ENCODE results near the gene TMEM130. TPM values are rescaled to one million over a fixed set of nuclear protein-coding genes. Genes with fewer than 3 reads are reported as not detected.
A peak's percentile ranks its signal among the peaks of the same experiment; 100 is the strongest.

TMEM130 gene
- total and polyA plus RNA-seq, 10 of the 15 experiments (the other 5 are each of a cell fraction or from before 2014, with no cell fraction given) = 0.04 to 0.15 (median 0.11) TPM; not detected in 7

DNA sequence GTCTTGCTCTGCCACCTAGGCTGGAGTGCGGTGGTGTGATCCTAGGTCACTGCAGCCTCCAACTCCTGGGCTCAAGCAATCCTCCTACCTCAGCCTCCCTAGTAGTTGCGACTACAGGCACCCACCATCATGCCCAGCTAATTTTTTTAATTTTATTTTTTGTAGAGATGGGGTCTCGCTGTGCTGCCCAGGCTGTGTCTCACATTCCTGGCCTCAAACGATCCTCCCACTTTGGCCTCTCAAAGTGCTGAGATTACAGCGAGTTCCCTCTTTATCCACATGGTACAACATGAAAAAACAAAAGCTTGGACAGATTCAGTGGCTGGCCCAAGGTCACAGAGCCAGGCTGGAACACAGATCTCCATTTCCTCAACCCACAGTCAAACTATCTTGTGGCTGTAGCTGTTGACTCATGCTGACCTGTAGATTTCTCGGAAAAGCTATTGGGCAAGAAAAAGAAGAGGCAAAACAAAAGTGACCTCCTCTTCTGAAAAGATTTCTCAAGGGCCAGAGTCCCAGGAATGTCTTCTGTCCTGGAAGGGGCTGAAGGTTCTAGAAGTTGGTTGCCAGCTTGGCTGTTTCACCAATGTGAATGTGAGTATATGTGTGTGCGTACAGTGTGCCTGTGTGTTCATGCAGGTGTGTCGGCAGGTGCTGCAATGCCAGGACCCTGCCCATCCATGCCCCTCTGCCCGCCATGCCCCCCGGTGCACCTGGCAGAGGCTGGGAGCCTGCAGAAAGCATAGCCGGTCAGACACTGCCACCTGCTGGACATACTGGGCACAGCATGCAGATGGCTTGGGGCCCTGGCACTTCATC is 28.4 kb downstream of the TMEM130 start (continued):
- TF ChIP-seq RB1 (IDR thresholded peaks at IDR 0.05; ENCODE audit: borderline replicate concordance) (peak; percentile 42; the same call in 1 of the 2 replicates), BMI1 (IDR thresholded peaks at IDR 0.05; ENCODE audit: borderline replicate concordance) (no peak), TCF12 (IDR thresholded peaks at IDR 0.05; ENCODE audit: low read depth, low read length) (0 out of 2 replicates have a peak, but pooled peaks have one; percentile 46), FOS (IDR thresholded peaks at IDR 0.05; ENCODE audit: borderline replicate concordance, extremely low read depth, insufficient read length) (no peak), TCF3 (IDR thresholded peaks at IDR 0.05; ENCODE audit: borderline replicate concordance, insufficient read depth, low read depth, low read length) (0 out of 2 replicates have a peak, but pooled peaks have one; percentile 68), MTA3 (IDR thresholded peaks at IDR 0.05; ENCODE audit: borderline replicate concordance, low read length) (no peak), CBFB (IDR thresholded peaks at IDR 0.05; ENCODE audit: low read depth) (no peak), ZNF207 (IDR thresholded peaks at IDR 0.05; ENCODE audit: borderline replicate concordance) (no peak), ASH2L (IDR thresholded peaks at IDR 0.05; ENCODE audit: borderline replicate concordance, low read depth) (no peak), SREBF2 (IDR thresholded peaks at IDR 0.05; ENCODE audit: low read length) (no peak), HCFC1 (IDR thresholded peaks at IDR 0.05; ENCODE audit: low read length) (0 out of 2 replicates have a peak, but pooled peaks have one; percentile 26)
- TF ChIP-seq, protein P1, sequence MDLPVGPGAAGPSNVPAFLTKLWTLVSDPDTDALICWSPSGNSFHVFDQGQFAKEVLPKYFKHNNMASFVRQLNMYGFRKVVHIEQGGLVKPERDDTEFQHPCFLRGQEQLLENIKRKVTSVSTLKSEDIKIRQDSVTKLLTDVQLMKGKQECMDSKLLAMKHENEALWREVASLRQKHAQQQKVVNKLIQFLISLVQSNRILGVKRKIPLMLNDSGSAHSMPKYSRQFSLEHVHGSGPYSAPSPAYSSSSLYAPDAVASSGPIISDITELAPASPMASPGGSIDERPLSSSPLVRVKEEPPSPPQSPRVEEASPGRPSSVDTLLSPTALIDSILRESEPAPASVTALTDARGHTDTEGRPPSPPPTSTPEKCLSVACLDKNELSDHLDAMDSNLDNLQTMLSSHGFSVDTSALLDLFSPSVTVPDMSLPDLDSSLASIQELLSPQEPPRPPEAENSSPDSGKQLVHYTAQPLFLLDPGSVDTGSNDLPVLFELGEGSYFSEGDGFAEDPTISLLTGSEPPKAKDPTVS (IDR thresholded peaks at IDR 0.05; ENCODE audit: low read depth, low read length) = no peak
- TF ChIP-seq, protein P2, sequence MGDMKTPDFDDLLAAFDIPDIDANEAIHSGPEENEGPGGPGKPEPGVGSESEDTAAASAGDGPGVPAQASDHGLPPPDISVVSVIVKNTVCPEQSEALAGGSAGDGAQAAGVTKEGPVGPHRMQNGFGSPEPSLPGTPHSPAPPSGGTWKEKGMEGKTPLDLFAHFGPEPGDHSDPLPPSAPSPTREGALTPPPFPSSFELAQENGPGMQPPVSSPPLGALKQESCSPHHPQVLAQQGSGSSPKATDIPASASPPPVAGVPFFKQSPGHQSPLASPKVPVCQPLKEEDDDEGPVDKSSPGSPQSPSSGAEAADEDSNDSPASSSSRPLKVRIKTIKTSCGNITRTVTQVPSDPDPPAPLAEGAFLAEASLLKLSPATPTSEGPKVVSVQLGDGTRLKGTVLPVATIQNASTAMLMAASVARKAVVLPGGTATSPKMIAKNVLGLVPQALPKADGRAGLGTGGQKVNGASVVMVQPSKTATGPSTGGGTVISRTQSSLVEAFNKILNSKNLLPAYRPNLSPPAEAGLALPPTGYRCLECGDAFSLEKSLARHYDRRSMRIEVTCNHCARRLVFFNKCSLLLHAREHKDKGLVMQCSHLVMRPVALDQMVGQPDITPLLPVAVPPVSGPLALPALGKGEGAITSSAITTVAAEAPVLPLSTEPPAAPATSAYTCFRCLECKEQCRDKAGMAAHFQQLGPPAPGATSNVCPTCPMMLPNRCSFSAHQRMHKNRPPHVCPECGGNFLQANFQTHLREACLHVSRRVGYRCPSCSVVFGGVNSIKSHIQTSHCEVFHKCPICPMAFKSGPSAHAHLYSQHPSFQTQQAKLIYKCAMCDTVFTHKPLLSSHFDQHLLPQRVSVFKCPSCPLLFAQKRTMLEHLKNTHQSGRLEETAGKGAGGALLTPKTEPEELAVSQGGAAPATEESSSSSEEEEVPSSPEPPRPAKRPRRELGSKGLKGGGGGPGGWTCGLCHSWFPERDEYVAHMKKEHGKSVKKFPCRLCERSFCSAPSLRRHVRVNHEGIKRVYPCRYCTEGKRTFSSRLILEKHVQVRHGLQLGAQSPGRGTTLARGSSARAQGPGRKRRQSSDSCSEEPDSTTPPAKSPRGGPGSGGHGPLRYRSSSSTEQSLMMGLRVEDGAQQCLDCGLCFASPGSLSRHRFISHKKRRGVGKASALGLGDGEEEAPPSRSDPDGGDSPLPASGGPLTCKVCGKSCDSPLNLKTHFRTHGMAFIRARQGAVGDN (IDR thresholded peaks at IDR 0.05) = no peak
- TF ChIP-seq, protein P3, sequence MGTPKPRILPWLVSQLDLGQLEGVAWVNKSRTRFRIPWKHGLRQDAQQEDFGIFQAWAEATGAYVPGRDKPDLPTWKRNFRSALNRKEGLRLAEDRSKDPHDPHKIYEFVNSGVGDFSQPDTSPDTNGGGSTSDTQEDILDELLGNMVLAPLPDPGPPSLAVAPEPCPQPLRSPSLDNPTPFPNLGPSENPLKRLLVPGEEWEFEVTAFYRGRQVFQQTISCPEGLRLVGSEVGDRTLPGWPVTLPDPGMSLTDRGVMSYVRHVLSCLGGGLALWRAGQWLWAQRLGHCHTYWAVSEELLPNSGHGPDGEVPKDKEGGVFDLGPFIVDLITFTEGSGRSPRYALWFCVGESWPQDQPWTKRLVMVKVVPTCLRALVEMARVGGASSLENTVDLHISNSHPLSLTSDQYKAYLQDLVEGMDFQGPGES (IDR thresholded peaks at IDR 0.05) = no peak
- TF ChIP-seq, protein P4, sequence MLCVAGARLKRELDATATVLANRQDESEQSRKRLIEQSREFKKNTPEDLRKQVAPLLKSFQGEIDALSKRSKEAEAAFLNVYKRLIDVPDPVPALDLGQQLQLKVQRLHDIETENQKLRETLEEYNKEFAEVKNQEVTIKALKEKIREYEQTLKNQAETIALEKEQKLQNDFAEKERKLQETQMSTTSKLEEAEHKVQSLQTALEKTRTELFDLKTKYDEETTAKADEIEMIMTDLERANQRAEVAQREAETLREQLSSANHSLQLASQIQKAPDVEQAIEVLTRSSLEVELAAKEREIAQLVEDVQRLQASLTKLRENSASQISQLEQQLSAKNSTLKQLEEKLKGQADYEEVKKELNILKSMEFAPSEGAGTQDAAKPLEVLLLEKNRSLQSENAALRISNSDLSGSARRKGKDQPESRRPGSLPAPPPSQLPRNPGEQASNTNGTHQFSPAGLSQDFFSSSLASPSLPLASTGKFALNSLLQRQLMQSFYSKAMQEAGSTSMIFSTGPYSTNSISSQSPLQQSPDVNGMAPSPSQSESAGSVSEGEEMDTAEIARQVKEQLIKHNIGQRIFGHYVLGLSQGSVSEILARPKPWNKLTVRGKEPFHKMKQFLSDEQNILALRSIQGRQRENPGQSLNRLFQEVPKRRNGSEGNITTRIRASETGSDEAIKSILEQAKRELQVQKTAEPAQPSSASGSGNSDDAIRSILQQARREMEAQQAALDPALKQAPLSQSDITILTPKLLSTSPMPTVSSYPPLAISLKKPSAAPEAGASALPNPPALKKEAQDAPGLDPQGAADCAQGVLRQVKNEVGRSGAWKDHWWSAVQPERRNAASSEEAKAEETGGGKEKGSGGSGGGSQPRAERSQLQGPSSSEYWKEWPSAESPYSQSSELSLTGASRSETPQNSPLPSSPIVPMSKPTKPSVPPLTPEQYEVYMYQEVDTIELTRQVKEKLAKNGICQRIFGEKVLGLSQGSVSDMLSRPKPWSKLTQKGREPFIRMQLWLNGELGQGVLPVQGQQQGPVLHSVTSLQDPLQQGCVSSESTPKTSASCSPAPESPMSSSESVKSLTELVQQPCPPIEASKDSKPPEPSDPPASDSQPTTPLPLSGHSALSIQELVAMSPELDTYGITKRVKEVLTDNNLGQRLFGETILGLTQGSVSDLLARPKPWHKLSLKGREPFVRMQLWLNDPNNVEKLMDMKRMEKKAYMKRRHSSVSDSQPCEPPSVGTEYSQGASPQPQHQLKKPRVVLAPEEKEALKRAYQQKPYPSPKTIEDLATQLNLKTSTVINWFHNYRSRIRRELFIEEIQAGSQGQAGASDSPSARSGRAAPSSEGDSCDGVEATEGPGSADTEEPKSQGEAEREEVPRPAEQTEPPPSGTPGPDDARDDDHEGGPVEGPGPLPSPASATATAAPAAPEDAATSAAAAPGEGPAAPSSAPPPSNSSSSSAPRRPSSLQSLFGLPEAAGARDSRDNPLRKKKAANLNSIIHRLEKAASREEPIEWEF (IDR thresholded peaks at IDR 0.05; ENCODE audit: insufficient replicate concordance, low read depth, low read length) = no peak

All from GM12878 (cell line).